ENCODE measurements around the gene RPL27. TPM values are rescaled to one million over a fixed set of nuclear protein-coding genes. Genes with fewer than 3 reads are reported as not detected.

The RPL27 gene
- total and polyA plus RNA-seq, 2 of the 13 experiments (the other 11 are each of a cell fraction or from before 2014, with no cell fraction given) = 1,585 to 5,840 TPM

DNA sequence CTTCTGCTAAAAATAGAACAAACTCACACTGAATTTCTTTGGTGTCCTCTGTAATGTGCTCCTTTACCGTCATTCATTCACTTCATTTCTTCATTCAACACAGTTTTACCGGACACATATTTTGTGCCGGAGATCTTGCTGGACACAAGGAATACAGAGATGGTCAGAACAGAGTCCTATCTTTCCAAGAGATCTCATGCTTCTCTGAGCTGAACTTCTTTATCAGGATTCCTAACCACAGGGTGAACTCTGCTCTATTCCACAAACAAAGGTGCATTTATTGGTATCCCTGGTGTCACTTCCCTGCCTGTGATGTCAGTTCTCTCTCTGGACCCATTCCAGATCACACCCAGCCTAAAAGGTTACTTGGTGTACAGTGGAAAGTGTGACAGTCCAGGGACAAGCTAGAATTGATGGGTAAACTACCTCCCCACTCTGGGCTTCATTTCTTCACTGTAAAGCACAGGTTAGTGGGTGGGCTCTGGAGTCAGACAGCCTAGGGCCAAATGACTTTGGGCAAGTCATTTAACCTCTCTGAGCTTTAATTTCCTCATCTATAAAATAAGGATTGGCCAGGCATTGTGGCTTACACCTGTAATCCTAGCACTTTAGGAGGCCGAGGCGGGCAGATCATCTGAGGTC, 12.6 kb downstream of the RPL27 start (continued):
- TF ChIP-seq IKZF5 (CRISPR knock-in tag; IDR thresholded peaks at IDR 0.05) = peak; percentile 98
- TF ChIP-seq, protein P1, sequence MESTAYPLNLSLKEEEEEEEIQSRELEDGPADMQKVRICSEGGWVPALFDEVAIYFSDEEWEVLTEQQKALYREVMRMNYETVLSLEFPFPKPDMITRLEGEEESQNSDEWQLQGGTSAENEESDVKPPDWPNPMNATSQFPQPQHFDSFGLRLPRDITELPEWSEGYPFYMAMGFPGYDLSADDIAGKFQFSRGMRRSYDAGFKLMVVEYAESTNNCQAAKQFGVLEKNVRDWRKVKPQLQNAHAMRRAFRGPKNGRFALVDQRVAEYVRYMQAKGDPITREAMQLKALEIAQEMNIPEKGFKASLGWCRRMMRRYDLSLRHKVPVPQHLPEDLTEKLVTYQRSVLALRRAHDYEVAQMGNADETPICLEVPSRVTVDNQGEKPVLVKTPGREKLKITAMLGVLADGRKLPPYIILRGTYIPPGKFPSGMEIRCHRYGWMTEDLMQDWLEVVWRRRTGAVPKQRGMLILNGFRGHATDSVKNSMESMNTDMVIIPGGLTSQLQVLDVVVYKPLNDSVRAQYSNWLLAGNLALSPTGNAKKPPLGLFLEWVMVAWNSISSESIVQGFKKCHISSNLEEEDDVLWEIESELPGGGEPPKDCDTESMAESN (CRISPR knock-in tag; conservative IDR thresholded peaks at IDR 0.05) = peak; percentile 67; the same call in 1 of the 2 replicates
- peak; percentile 62 for TF ChIP-seq HDAC1 (CRISPR knock-in tag; IDR thresholded peaks at IDR 0.05)
- TF ChIP-seq, protein P2, sequence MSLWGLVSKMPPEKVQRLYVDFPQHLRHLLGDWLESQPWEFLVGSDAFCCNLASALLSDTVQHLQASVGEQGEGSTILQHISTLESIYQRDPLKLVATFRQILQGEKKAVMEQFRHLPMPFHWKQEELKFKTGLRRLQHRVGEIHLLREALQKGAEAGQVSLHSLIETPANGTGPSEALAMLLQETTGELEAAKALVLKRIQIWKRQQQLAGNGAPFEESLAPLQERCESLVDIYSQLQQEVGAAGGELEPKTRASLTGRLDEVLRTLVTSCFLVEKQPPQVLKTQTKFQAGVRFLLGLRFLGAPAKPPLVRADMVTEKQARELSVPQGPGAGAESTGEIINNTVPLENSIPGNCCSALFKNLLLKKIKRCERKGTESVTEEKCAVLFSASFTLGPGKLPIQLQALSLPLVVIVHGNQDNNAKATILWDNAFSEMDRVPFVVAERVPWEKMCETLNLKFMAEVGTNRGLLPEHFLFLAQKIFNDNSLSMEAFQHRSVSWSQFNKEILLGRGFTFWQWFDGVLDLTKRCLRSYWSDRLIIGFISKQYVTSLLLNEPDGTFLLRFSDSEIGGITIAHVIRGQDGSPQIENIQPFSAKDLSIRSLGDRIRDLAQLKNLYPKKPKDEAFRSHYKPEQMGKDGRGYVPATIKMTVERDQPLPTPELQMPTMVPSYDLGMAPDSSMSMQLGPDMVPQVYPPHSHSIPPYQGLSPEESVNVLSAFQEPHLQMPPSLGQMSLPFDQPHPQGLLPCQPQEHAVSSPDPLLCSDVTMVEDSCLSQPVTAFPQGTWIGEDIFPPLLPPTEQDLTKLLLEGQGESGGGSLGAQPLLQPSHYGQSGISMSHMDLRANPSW (CRISPR knock-in tag; IDR thresholded peaks at IDR 0.05; ENCODE audit: borderline replicate concordance) = 0 out of 2 replicates have a peak, but pooled peaks have one; percentile 20
- peak; percentile 53; the same call in 1 of the 2 replicates for TF ChIP-seq ZIK1 (CRISPR knock-in tag; IDR thresholded peaks at IDR 0.05; ENCODE audit: borderline replicate concordance, low read depth)
- TF ChIP-seq HIC2 (CRISPR knock-in tag; IDR thresholded peaks at IDR 0.05; ENCODE audit: low read depth) = peak; percentile 50; the same call in 1 of the 2 replicates
- TF ChIP-seq, protein P3, sequence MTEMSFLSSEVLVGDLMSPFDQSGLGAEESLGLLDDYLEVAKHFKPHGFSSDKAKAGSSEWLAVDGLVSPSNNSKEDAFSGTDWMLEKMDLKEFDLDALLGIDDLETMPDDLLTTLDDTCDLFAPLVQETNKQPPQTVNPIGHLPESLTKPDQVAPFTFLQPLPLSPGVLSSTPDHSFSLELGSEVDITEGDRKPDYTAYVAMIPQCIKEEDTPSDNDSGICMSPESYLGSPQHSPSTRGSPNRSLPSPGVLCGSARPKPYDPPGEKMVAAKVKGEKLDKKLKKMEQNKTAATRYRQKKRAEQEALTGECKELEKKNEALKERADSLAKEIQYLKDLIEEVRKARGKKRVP (CRISPR knock-in tag; IDR thresholded peaks at IDR 0.05) = peak in 1 of 2 experiments; percentile 55; a peak in 1 of 4 replicates
- peak; percentile 96 for TF ChIP-seq ZNF24 (IDR thresholded peaks at IDR 0.05)
- peak; percentile 76 for TF ChIP-seq ZEB1 (IDR thresholded peaks at IDR 0.05; ENCODE audit: insufficient replicate concordance, low read depth)
- TF ChIP-seq AKAP8 (CRISPR knock-in tag; IDR thresholded peaks at IDR 0.05) = no peak; the same call in 1 of the 2 replicates
- TF ChIP-seq ZNF670 (CRISPR knock-in tag; IDR thresholded peaks at IDR 0.05; ENCODE audit: borderline replicate concordance) = no peak
- TF ChIP-seq ZSCAN30 (CRISPR knock-in tag; IDR thresholded peaks at IDR 0.05) = no peak
- no peak for TF ChIP-seq CREBL2 (CRISPR knock-in tag; IDR thresholded peaks at IDR 0.05; ENCODE audit: borderline replicate concordance)
- 0 out of 4 replicates have a peak, but pooled peaks of 1 of the 2 experiments have one; percentile 35 for TF ChIP-seq NR2F1 (CRISPR knock-in tag; IDR thresholded peaks at IDR 0.05)
- no peak; the same call in 1 of the 2 replicates for TF ChIP-seq RFXAP (CRISPR knock-in tag; IDR thresholded peaks at IDR 0.05; ENCODE audit: borderline replicate concordance)
- no peak for TF ChIP-seq ZBTB8A (CRISPR knock-in tag; IDR thresholded peaks at IDR 0.05; ENCODE audit: borderline replicate concordance, low read depth)
- TF ChIP-seq PPARG (CRISPR knock-in tag; conservative IDR thresholded peaks at IDR 0.05) = peak; percentile 95

Data from HepG2 (cell line).